Testis (tissue), 3 donors: ENCODE results near the gene CDH4. TPM values are rescaled to one million over a fixed set of nuclear protein-coding genes. Genes with fewer than 3 reads are reported as not detected.

Experiments
- DNase-seq: peaks from one replicate; pipeline ENCODE4 v3.0.0-alpha.2; 2019
- H3K27ac ChIP-seq, 2 donors: fragments of 200-600 bp; sonication (generic); one replicate each; pipeline ENCODE4 v1.5.1; 2019
- H3K27me3 ChIP-seq: fragments of 200-600 bp; sonication (generic); one replicate; pipeline ENCODE4 v1.5.1; 2019
- H3K36me3 ChIP-seq: fragments of 200-600 bp; sonication (generic); one replicate; pipeline ENCODE4 v1.5.1; 2017; ENCODE audit warnings: low read depth; ENCODE audit errors: missing control alignments
- H3K4me1 ChIP-seq: fragments of 200-600 bp; sonication (generic); one replicate; pipeline ENCODE4 v1.5.1; 2019
- H3K4me3 ChIP-seq, 2 donors: fragments of 200-600 bp; sonication (generic); one replicate each; pipeline ENCODE4 v1.5.1; 2017 to 2019
- H3K9me3 ChIP-seq: fragments of 200-600 bp; sonication (generic); one replicate; pipeline ENCODE4 v1.5.1; 2017
- POLR2A ChIP-seq: fragments of 450-650 bp; IDR thresholded peaks from one replicate; pipeline ENCODE4 v1.6.1; 2017; ENCODE audit warnings: antibody characterized with exemption, mild to moderate bottlenecking, moderate library complexity
- WGBS, 2 donors: methylation state at CpG; one replicate each; pipeline ENCODE4 v1.1.5; 2018; 5-methylcytosine and 5-hydroxymethylcytosine counted together
- intact Hi-C: fragments of 100-400 bp; cut with DNase I; formaldehyde crosslinking; loops from one replicate; pipeline ENCODE4 v1.15.1; 2023; ENCODE audit warnings: low total_unique reads
- polyA plus RNA-seq: library from polyadenylated mRNA; stranded (reverse); fragments of 350-450 nt; fragmentation: Illumina TruSeq; extraction: RNeasy Lipid Tissue Mini Kit (QIAGEN cat#74804); gene quantifications from one replicate; pipeline ENCODE4 v1.2.3, GENCODE V29; 2014; ENCODE audit warnings: low read depth, low replicate concordance; ENCODE audit not compliant: insufficient read depth
- total RNA-seq, 2 donors: library from RNA; depleted of rRNA; stranded (reverse); fragments of >200 nt; gene quantifications; one replicate each; pipeline ENCODE4 v1.2.3, GENCODE V29; 2016
- TF ChIP-seq, protein P1 (sequence below), 3 experiments: fragments of 450-650 bp in 2 of 3; fragments of 200-600 bp in 1 of 3; sonication (generic) in 1 of 3; IDR thresholded peaks; one replicate each; pipeline ENCODE4 v1.5.1; 2016 to 2019; ENCODE audit warnings: antibody characterized with exemption in 3 of 3, mild to moderate bottlenecking in 2 of 3, moderate library complexity in 1 of 3

CDH4 gene
- total and polyA plus RNA-seq, 3 donors from 2014 or later: 1.4 to 3.3 (median 1.9) TPM

DNA sequence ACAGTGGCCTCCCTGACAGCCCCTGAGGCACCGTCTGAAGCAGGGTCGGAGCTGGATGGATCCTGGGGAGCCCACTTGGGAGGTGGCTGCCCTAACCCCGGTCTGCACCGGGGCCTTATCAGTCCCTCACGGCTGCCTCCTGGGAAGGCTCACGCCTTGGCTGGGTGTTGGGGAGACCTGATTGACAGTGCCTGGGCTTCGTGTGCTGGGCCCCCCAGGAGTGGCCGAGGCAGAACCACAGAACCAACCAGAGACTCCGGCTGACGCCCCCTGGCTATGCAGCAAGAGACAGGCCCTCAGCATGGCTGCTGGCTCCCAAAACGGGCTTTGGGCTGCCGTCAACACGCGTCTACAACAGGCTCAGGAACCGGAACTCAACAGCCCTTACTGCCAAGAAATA, 594.0 kb downstream of the CDH4 start:
- H3K36me3 ChIP-seq: no peaks in the 10 kb centered on the region
- H3K4me3 ChIP-seq: no peak overlapping the region
- DNase-seq: no peak
- no peak for TF ChIP-seq POLR2A
- TF ChIP-seq, protein P1, sequence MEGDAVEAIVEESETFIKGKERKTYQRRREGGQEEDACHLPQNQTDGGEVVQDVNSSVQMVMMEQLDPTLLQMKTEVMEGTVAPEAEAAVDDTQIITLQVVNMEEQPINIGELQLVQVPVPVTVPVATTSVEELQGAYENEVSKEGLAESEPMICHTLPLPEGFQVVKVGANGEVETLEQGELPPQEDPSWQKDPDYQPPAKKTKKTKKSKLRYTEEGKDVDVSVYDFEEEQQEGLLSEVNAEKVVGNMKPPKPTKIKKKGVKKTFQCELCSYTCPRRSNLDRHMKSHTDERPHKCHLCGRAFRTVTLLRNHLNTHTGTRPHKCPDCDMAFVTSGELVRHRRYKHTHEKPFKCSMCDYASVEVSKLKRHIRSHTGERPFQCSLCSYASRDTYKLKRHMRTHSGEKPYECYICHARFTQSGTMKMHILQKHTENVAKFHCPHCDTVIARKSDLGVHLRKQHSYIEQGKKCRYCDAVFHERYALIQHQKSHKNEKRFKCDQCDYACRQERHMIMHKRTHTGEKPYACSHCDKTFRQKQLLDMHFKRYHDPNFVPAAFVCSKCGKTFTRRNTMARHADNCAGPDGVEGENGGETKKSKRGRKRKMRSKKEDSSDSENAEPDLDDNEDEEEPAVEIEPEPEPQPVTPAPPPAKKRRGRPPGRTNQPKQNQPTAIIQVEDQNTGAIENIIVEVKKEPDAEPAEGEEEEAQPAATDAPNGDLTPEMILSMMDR (IDR thresholded peaks at IDR 0.05): no peak
- 88 to 90% methylated on average over 6 to 15 of the region's 15 CpGs for WGBS, 2 donors
- no peaks in the 10 kb centered on the region for H3K4me1 ChIP-seq
- H3K9me3 ChIP-seq: no peaks in the 10 kb centered on the region
- H3K27me3 ChIP-seq: no peaks in the 10 kb centered on the region
- intact Hi-C loops: no loop called here
- H3K27ac ChIP-seq: no peak overlapping the region

DNA sequence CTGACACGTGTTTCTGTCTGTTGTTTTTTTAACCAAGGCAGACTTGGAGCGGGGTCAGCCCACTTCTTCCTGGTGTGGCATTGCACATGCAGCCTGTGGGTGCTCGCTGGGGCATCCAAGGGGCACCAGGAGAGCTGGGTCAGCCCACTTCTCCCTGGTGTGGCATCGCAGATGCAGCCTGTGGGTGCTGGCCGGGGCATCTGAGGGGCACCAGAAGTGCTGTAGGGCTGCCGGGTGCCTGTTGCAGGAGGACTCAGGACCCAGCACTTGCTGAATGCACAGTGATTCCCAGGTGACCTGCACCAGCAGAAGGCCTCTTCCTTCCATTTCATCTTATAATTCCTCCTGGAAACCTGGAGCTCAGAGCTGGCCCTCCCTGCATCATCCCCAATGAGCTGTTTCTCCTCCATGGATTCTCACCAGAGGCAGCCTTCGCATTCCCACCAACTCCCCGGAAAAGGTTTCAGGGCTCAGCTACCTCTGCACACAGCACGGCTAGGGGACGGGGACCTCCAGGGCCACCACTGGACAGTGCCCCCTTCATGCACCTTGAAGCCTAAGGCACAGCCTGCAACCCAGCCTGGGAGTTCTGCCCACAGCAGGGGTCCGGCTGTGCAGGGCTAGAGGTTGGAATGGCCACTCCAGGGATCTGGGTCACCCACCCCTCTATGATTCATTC, 594.8 kb downstream of the CDH4 start:
- intact Hi-C loops: no loop called here
- Histone ChIP-seq H3K9me3 (no peaks in the 10 kb centered on the region), H3K36me3 (no peaks in the 10 kb centered on the region), H3K4me3 (no peak overlapping the region), H3K4me1 (no peaks in the 10 kb centered on the region), H3K27me3 (no peaks in the 10 kb centered on the region), H3K27ac (no peak overlapping the region)
- DNase-seq: no peak
- no peak for TF ChIP-seq POLR2A
- TF ChIP-seq, protein P1 (IDR thresholded peaks at IDR 0.05): no peak
- 85 to 89% methylated on average over 10 to 11 of the region's 11 CpGs for WGBS, 2 donors

DNA sequence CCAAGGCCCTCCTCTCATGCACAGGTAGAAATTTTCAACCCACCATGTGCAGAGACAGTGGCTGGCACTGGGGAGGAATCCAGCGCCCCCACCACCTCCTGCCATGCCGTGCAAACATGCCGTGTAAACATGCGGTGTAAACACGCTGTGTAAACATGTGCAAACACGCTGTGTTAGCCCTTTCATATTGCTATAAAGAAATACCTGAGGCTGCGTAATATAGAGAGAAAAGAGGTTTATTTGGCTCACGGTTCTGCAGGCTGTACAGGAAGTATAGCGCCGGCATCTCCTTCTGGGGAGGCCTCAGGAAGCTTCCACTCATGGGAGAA, 595.3 kb downstream of the CDH4 start:
- Histone ChIP-seq H3K27me3 (no peaks in the 10 kb centered on the region), H3K27ac (no peak overlapping the region), H3K4me3 (no peak overlapping the region), H3K9me3 (no peaks in the 10 kb centered on the region), H3K36me3 (no peaks in the 10 kb centered on the region), H3K4me1 (no peaks in the 10 kb centered on the region)
- DNase-seq: no peak
- WGBS, 2 donors: 96% methylated on average over 10 of the region's 10 CpGs
- intact Hi-C loops: no loop called here
- TF ChIP-seq, protein P1 (IDR thresholded peaks at IDR 0.05): no peak
- no peak for TF ChIP-seq POLR2A

DNA sequence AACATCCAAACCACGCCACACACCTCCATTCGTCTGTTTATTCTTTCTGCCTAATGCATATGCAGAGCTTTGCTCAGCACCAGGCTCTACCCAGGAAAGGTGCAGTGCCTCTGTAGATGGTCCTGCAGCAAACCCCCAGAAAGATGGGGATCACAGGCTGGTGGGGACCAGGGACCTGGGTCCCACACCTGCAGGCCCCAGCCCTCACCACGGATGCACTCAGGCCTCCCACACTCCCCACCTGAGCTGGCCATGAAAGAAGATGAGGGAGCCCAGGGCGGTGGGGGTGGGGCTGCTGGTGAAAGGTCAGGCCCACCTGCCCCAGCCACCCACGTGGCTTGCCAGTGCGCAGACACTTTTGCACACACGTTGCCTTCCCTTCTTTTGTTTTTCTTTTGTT, 595.9 kb downstream of the CDH4 start:
- Histone ChIP-seq H3K27ac (no peak overlapping the region), H3K4me1 (no peaks in the 10 kb centered on the region), H3K4me3 (no peak overlapping the region), H3K27me3 (no peaks in the 10 kb centered on the region), H3K9me3 (no peaks in the 10 kb centered on the region), H3K36me3 (no peaks in the 10 kb centered on the region)
- WGBS, 2 donors: 95% methylated on average over 5 to 7 of the region's 7 CpGs
- no peak for DNase-seq
- intact Hi-C loops: no loop called here
- TF ChIP-seq POLR2A: no peak
- TF ChIP-seq, protein P1 (IDR thresholded peaks at IDR 0.05): no peak

DNA sequence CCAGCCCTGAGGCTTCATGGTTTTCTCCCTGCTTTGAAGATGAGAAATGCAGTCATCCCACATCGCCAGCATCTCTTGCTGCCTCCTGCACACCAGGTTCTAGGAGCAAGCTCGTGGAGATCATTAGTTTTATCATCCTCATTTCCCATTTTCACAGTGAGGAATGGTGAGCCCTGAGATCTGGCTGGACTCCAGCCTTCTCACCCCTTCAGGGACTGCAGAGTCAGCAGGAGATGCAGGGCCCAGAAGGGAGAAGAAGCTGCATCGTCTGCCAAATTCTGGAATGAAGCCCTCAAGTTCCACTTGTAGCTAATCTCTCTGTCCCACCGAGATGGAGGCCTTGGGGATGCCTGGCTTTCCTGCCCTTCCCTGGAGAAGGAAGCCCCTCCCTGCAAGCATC, 596.8 kb downstream of the CDH4 start:
- intact Hi-C loops: no loop called here
- Histone ChIP-seq H3K27ac (no peak overlapping the region), H3K4me1 (no peaks in the 10 kb centered on the region), H3K27me3 (no peaks in the 10 kb centered on the region), H3K36me3 (no peaks in the 10 kb centered on the region), H3K4me3 (no peak overlapping the region), H3K9me3 (no peaks in the 10 kb centered on the region)
- WGBS, 2 donors: 56 to 73% methylated on average over 4 of the region's 4 CpGs
- TF ChIP-seq POLR2A: no peak
- TF ChIP-seq, protein P1 (IDR thresholded peaks at IDR 0.05): no peak
- DNase-seq: no peak
